Gastroesophageal sphincter (tissue), 3 donors: ENCODE data around the gene SLC26A9.

ENCODE experiments used
- POLR2A ChIP-seq, 2 donors: fragments of 450-650 bp; IDR thresholded peaks; one replicate each; pipeline ENCODE4 v1.6.1; 2017; ENCODE audit warnings: antibody characterized with exemption in 2 of 2, mild to moderate bottlenecking in 2 of 2, moderate library complexity in 1 of 2
- POLR2AphosphoS5 ChIP-seq: sonication (generic); formaldehyde crosslinking; IDR thresholded peaks from one replicate; pipeline ENCODE4 v1.6.1; 2017; ENCODE audit warnings: antibody characterized with exemption
- TF ChIP-seq, protein P1 (sequence below), 4 experiments: fragments of 200-600 bp in 2 of 4; fragments of 450-650 bp in 2 of 4; sonication (generic) in 1 of 4; IDR thresholded peaks; one replicate each; pipeline ENCODE4 v1.5.1; 2017 to 2019; ENCODE audit warnings: antibody characterized with exemption in 4 of 4, mild to moderate bottlenecking in 2 of 4, moderate library complexity in 2 of 4

DNA sequence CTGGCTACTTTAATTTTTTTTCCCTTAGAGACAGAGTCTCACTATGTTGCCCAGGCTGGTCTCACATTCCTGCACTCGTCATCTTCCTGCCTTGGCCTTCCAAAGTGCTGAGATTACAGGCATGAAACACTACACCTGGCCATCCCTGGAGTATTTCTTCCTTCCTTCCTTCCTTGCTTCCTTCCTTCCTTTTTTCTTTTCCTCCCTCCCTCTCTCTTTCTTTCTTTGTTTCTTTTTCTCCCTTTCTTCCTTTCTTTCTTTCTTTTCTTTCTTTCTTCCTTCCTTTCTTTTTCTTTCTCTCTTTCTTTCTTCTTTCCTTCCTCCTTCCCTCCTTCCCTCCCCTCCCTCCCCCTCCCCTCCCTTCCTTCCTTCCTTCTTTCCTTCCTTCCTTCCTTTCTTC lies 46.9 kb downstream of the SLC26A9 start:
- TF ChIP-seq POLR2A (IDR thresholded peaks at IDR 0.05) (no peak), POLR2AphosphoS5 (no peak)
- TF ChIP-seq, protein P1, sequence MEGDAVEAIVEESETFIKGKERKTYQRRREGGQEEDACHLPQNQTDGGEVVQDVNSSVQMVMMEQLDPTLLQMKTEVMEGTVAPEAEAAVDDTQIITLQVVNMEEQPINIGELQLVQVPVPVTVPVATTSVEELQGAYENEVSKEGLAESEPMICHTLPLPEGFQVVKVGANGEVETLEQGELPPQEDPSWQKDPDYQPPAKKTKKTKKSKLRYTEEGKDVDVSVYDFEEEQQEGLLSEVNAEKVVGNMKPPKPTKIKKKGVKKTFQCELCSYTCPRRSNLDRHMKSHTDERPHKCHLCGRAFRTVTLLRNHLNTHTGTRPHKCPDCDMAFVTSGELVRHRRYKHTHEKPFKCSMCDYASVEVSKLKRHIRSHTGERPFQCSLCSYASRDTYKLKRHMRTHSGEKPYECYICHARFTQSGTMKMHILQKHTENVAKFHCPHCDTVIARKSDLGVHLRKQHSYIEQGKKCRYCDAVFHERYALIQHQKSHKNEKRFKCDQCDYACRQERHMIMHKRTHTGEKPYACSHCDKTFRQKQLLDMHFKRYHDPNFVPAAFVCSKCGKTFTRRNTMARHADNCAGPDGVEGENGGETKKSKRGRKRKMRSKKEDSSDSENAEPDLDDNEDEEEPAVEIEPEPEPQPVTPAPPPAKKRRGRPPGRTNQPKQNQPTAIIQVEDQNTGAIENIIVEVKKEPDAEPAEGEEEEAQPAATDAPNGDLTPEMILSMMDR (IDR thresholded peaks at IDR 0.05), result no peak
